Activated CD4-positive, alpha-beta T cell treated with anti-CD3 and anti-CD28 coated beads for 36 hours (primary cell): ENCODE data around the gene HSD11B2. TPM values are rescaled to one million over a fixed set of nuclear protein-coding genes. Genes with fewer than 3 reads are reported as not detected.

ENCODE experiments used
- ATAC-seq: fragments of 200-7000 bp; cut with Tn5 transposase; one replicate; pipeline ENCODE4 v1.10.0; 2021; ENCODE audit warnings: mild to moderate bottlenecking, moderate library complexity
- CTCF ChIA-PET: fragments of 350-600 bp; sonication (Branson Sonifier 250); formaldehyde crosslinking; loops from one replicate; lab custom pipeline; 2021; ENCODE audit warnings: antibody characterized with exemption; lab: Charles Lee
- POLR2A ChIA-PET: fragments of 350-600 bp; sonication (Branson Sonifier 250); formaldehyde crosslinking; loops from one replicate; lab custom pipeline; 2021; ENCODE audit warnings: antibody characterized with exemption, inconsistent platforms; lab: Charles Lee
- DNase-seq: peaks from one replicate; pipeline ENCODE4 v3.0.0-alpha.2; 2020
- H3K27ac Mint-ChIP-seq: one replicate; pipeline ENCODE4 v1.8.0; 2021; ENCODE audit warnings: mixed read lengths
- H3K27me3 Mint-ChIP-seq: one replicate; pipeline ENCODE4 v1.8.0; 2021; ENCODE audit warnings: mixed read lengths
- H3K36me3 Mint-ChIP-seq: one replicate; pipeline ENCODE4 v1.8.0; 2021; ENCODE audit warnings: low read depth, mixed read lengths
- H3K4me1 Mint-ChIP-seq: one replicate; pipeline ENCODE4 v1.8.0; 2021; ENCODE audit warnings: mixed read lengths
- H3K4me3 Mint-ChIP-seq: one replicate; pipeline ENCODE4 v1.8.0; 2021; ENCODE audit warnings: mild to moderate bottlenecking, moderate library complexity, mixed read lengths
- H3K9me3 Mint-ChIP-seq: one replicate; pipeline ENCODE4 v1.8.0; 2021; ENCODE audit warnings: low read depth, mixed read lengths
- intact Hi-C, 2 experiments: fragments of 100-400 bp; cut with DNase I in 1 of 2; cut with micrococcal nuclease in 1 of 2; formaldehyde crosslinking; loops; one replicate each; pipeline versions ENCODE4 v1.14.2 to v1.15.1; 2022 to 2024; cut with DNase I, micrococcal nuclease
- total RNA-seq, 2 experiments: library from RNA; stranded (reverse); gene quantifications; one replicate each; pipeline ENCODE4 v1.2.3, GENCODE V29; 2021

HSD11B2 gene
- total RNA-seq, 2 experiments from 2014 or later, result 2.0 to 2.2 TPM

GRCh38 chr16:67446968-67447507, 16.1 kb downstream of the HSD11B2 start:
- no peak for ATAC-seq
- no peak for DNase-seq
- H3K27me3 Mint-ChIP-seq, result no peaks in the 10 kb centered on the region
- CTCF ChIA-PET, result interaction anchor here (1.0 to 2.9 kb wide), 11 partner anchors 9 to 270 kb away, joined by 3 to 25 read pairs (median 5); no protein-coding TSS in a partner anchor
- POLR2A ChIA-PET, result no interaction called here
- H3K36me3 Mint-ChIP-seq, result peaks cover 2% of the 10 kb centered on the region
- intact Hi-C loops, result loop anchor here (1.0 kb wide), 1 partner anchor 19 kb away; no protein-coding TSS in a partner anchor
- H3K4me1 Mint-ChIP-seq, result no peaks in the 10 kb centered on the region
- H3K9me3 Mint-ChIP-seq, result no peaks in the 10 kb centered on the region
- no peak overlapping the region for H3K27ac Mint-ChIP-seq
- no peak overlapping the region for H3K4me3 Mint-ChIP-seq

- ChIA-PET POLR2A (no interaction called here), CTCF (interaction anchor here (0.6 to 2.9 kb wide), 21 partner anchors 9 to 318 kb away, joined by 3 to 25 read pairs (median 4); partner anchors contain the start of gene HSD11B2)
- Mint-ChIP-seq H3K27me3 (no peaks in the 10 kb centered on the region), H3K9me3 (no peaks in the 10 kb centered on the region), H3K4me3 (no peak overlapping the region), H3K4me1 (no peaks in the 10 kb centered on the region), H3K27ac (no peak overlapping the region), H3K36me3 (peaks cover 2% of the 10 kb centered on the region)
- DNase-seq, result peak; percentile 89
- intact Hi-C loops, result loop anchor here (1.0 kb wide), 1 partner anchor 19 kb away; no protein-coding TSS in a partner anchor
- peak; percentile 99 for ATAC-seq
Measured at GRCh38 chr16:67447508-67448076, 16.7 kb downstream of the HSD11B2 start.

- H3K27ac Mint-ChIP-seq, result no peak overlapping the region
- H3K4me3 Mint-ChIP-seq, result no peak overlapping the region
- intact Hi-C loops, result no loop called here
- no peaks in the 10 kb centered on the region for H3K27me3 Mint-ChIP-seq
- H3K36me3 Mint-ChIP-seq, result peaks cover 6% of the 10 kb centered on the region
- ChIA-PET POLR2A (interaction anchor here (0.8 kb wide), 1 partner anchor 100 kb away, joined by 4 read pairs; no protein-coding TSS in a partner anchor), CTCF (interaction anchor here (0.5 to 2.9 kb wide), 14 partner anchors 8 to 411 kb away, joined by 3 to 25 read pairs (median 4); no protein-coding TSS in a partner anchor)
- ATAC-seq (no peak), DNase-seq (no peak)
- no peaks in the 10 kb centered on the region for H3K4me1 Mint-ChIP-seq
- H3K9me3 Mint-ChIP-seq, result no peaks in the 10 kb centered on the region
Measured at GRCh38 chr16:67448580-67448979, 17.7 kb downstream of the HSD11B2 start.

GRCh38 chr16:67449336-67449735, 18.4 kb downstream of the HSD11B2 start:
- ChIA-PET POLR2A (no interaction called here), CTCF (interaction anchor here (0.6 to 1.5 kb wide), 3 partner anchors 21 to 152 kb away, joined by 3 to 5 read pairs (median 3); no protein-coding TSS in a partner anchor)
- intact Hi-C loops, result no loop called here
- Mint-ChIP-seq H3K27me3 (no peaks in the 10 kb centered on the region), H3K4me1 (no peaks in the 10 kb centered on the region), H3K4me3 (no peak overlapping the region), H3K9me3 (no peaks in the 10 kb centered on the region), H3K27ac (no peak overlapping the region), H3K36me3 (peaks cover 6% of the 10 kb centered on the region)
- no peak for DNase-seq
- no peak for ATAC-seq

GRCh38 chr16:67449739-67450138, 18.8 kb downstream of the HSD11B2 start:
- POLR2A ChIA-PET, result no interaction called here
- Mint-ChIP-seq H3K27ac (no peak overlapping the region), H3K27me3 (no peaks in the 10 kb centered on the region), H3K4me3 (no peak overlapping the region), H3K4me1 (no peaks in the 10 kb centered on the region), H3K9me3 (no peaks in the 10 kb centered on the region), H3K36me3 (peaks cover 6% of the 10 kb centered on the region)
- CTCF ChIA-PET, result interaction anchor here (0.6 to 1.5 kb wide), 5 partner anchors 8 to 155 kb away, joined by 3 to 5 read pairs (median 3); no protein-coding TSS in a partner anchor
- ATAC-seq (no peak), DNase-seq (no peak)
- intact Hi-C loops, result no loop called here

GRCh38 chr16:67451061-67451703, 20.3 kb downstream of the HSD11B2 start:
- ChIA-PET CTCF (interaction anchor here (0.6 to 1.5 kb wide), 5 partner anchors 10 to 1832 kb away, joined by 3 to 5 read pairs (median 3); no protein-coding TSS in a partner anchor), POLR2A (no interaction called here)
- DNase-seq (no peak), ATAC-seq (no peak)
- intact Hi-C loops, result no loop called here
- Mint-ChIP-seq H3K27me3 (no peaks in the 10 kb centered on the region), H3K9me3 (no peaks in the 10 kb centered on the region), H3K4me1 (peaks cover under 1% of the 10 kb centered on the region), H3K36me3 (peaks cover 6% of the 10 kb centered on the region), H3K27ac (no peak overlapping the region), H3K4me3 (no peak overlapping the region)

GRCh38 chr16:67451704-67452435, 20.9 kb downstream of the HSD11B2 start:
- DNase-seq (no peak), ATAC-seq (no peak)
- H3K4me1 Mint-ChIP-seq, result peaks cover 4% of the 10 kb centered on the region
- H3K27ac Mint-ChIP-seq, result no peak overlapping the region
- H3K36me3 Mint-ChIP-seq, result peaks cover 6% of the 10 kb centered on the region
- H3K27me3 Mint-ChIP-seq, result no peaks in the 10 kb centered on the region
- POLR2A ChIA-PET, result no interaction called here
- CTCF ChIA-PET, result interaction anchor here (0.6 to 1.4 kb wide), 3 partner anchors 11 to 1831 kb away, joined by 3 to 6 read pairs (median 3); no protein-coding TSS in a partner anchor
- no peaks in the 10 kb centered on the region for H3K9me3 Mint-ChIP-seq
- no peak overlapping the region for H3K4me3 Mint-ChIP-seq
- intact Hi-C loops, result no loop called here

GRCh38 chr16:67454104-67454503, 23.2 kb downstream of the HSD11B2 start:
- ChIA-PET POLR2A (no interaction called here), CTCF (interaction anchor here (0.8 to 1.1 kb wide), 2 partner anchors 28 to 54 kb away, joined by 3 to 5 read pairs; no protein-coding TSS in a partner anchor)
- no peaks in the 10 kb centered on the region for H3K9me3 Mint-ChIP-seq
- no peak overlapping the region for H3K4me3 Mint-ChIP-seq
- DNase-seq (no peak), ATAC-seq (no peak)
- intact Hi-C loops, result no loop called here
- H3K27ac Mint-ChIP-seq, result no peak overlapping the region
- H3K4me1 Mint-ChIP-seq, result peaks cover 8% of the 10 kb centered on the region
- H3K36me3 Mint-ChIP-seq, result peaks cover 6% of the 10 kb centered on the region
- H3K27me3 Mint-ChIP-seq, result no peaks in the 10 kb centered on the region

- ATAC-seq (no peak), DNase-seq (no peak)
- H3K9me3 Mint-ChIP-seq, result no peaks in the 10 kb centered on the region
- intact Hi-C loops, result no loop called here
- CTCF ChIA-PET, result interaction anchor here (0.6 kb wide), 1 partner anchor 287 kb away, joined by 3 read pairs; no protein-coding TSS in a partner anchor
- peaks cover 8% of the 10 kb centered on the region for H3K4me1 Mint-ChIP-seq
- no peak overlapping the region for H3K27ac Mint-ChIP-seq
- H3K4me3 Mint-ChIP-seq, result no peak overlapping the region
- H3K27me3 Mint-ChIP-seq, result no peaks in the 10 kb centered on the region
- peaks cover 6% of the 10 kb centered on the region for H3K36me3 Mint-ChIP-seq
- POLR2A ChIA-PET, result no interaction called here
Measured at GRCh38 chr16:67454852-67455251, 23.9 kb downstream of the HSD11B2 start.

GRCh38 chr16:67456391-67457081, 25.6 kb downstream of the HSD11B2 start:
- DNase-seq, result peak; percentile 17
- Mint-ChIP-seq H3K9me3 (no peaks in the 10 kb centered on the region), H3K4me3 (no peak overlapping the region), H3K36me3 (peaks cover 3% of the 10 kb centered on the region), H3K27ac (no peak overlapping the region), H3K4me1 (peaks cover 8% of the 10 kb centered on the region), H3K27me3 (no peaks in the 10 kb centered on the region)
- ChIA-PET POLR2A (interaction anchor here (0.5 to 0.6 kb wide), 2 partner anchors 91 to 409 kb away, joined by 4 to 5 read pairs; no protein-coding TSS in a partner anchor), CTCF (interaction anchor here (0.6 to 2.5 kb wide), 5 partner anchors 9 to 285 kb away, joined by 3 to 13 read pairs (median 4); partner anchors contain the start of gene ATP6V0D1)
- intact Hi-C loops, result no loop called here
- no peak for ATAC-seq
